ENCODE results near the gene TAF9B. TPM values are rescaled to one million over a fixed set of nuclear protein-coding genes. Genes with fewer than 3 reads are reported as not detected.

Gene TAF9B
- total and polyA plus RNA-seq, 2 donors (not counting 3 experiments of a cell fraction or from before 2014, with no cell fraction given): 16.0 to 25.9 TPM

DNA sequence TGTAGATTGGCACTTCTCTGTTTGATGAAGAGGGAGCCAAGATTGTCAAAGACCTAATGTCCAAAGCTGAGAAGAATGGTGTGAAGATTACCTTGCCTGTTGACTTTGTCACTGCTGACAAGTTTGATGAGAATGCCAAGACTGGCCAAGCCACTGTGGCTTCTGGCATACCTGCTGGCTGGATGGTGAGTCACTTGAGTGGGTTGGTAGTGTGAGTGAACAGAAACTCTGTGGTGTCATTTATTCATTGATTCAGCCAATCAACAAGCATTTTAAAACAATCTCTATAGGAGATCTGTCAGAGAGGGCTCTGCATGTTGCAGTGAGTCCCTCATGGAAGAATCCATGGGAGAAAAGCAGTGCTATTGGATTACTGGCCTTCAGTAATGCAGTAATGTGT lies 16.3 kb downstream of the TAF9B start:
- peaks cover 29% of the 10 kb centered on the region for H3K79me2 ChIP-seq (ENCODE audit: control insufficient read depth, insufficient read depth, low read length)

More for the DNA sequence above, 16.3 kb downstream of the TAF9B start:
- Histone ChIP-seq H3K27ac (ENCODE audit: insufficient read depth, low read depth, low read length) (peak overlapping the region; percentile 61), H3K4me2 (ENCODE audit: insufficient read depth, low read length) (no peak overlapping the region), H3K4me1 (ENCODE audit: control insufficient read depth, extremely low read depth, insufficient read depth, low read length) (peaks cover 7% of the 10 kb centered on the region), H3K4me3 (replicated peaks in 1 of 3; ENCODE audit: insufficient read depth in 1 of 3, low read depth in 1 of 3, low read length in 3 of 3) (no peak overlapping the region), H3K9me3 (replicated peaks; ENCODE audit: control insufficient read depth, insufficient read depth, low read length) (no peaks in the 10 kb centered on the region), H3K9ac (replicated peaks; ENCODE audit: extremely low read depth, insufficient read depth, low read length) (no peak overlapping the region), H3K27me3 (ENCODE audit: control insufficient read depth in 2 of 2, insufficient read depth in 2 of 2, low read length in 2 of 2) (no peaks in the 10 kb centered on the region), H4K20me1 (replicated peaks; ENCODE audit: control insufficient read depth, extremely low read depth, insufficient read depth, low read length) (no peaks in the 10 kb centered on the region), H3K9me1 (replicated peaks; ENCODE audit: control insufficient read depth, extremely low read depth, insufficient read depth, low read length) (no peaks in the 10 kb centered on the region), H3K36me3 (ENCODE audit: control insufficient read depth in 2 of 2, extremely low read depth in 1 of 2, insufficient read depth in 2 of 2, low read length in 2 of 2) (peaks cover 3 to 5% of the 10 kb centered on the region in 2 experiments), H2AFZ (ENCODE audit: low read depth, low read length) (no peak overlapping the region)
- ChIA-PET CTCF (no interaction called here), POLR2A (interaction anchor here (1.0 kb wide), 1 partner anchor 16 kb away, joined by 3 read pairs; the partner anchor contains the start of gene TAF9B)
- no TSS peak for BruUV-seq (replicated peaks)
- no peak for DNase-seq (ENCODE audit: low read depth, low spot score)
- TF ChIP-seq EZH2 (IDR thresholded peaks at IDR 0.05; ENCODE audit: borderline replicate concordance, low read depth, low read length, severe bottlenecking) (no peak), POLR2A (IDR thresholded peaks at IDR 0.05; ENCODE audit: low read depth, low read length) (no peak), FOS (IDR thresholded peaks at IDR 0.05; ENCODE audit: borderline replicate concordance, insufficient read depth, low read length) (no peak), JUN (IDR thresholded peaks at IDR 0.05; ENCODE audit: borderline replicate concordance, insufficient read depth, insufficient read length, low read depth) (no peak), POLR2AphosphoS5 (IDR thresholded peaks at IDR 0.05; ENCODE audit: insufficient read depth, low read depth, low read length) (no peak), MYC (IDR thresholded peaks at IDR 0.05; ENCODE audit: low read depth, low read length) (no peak), GATA2 (IDR thresholded peaks at IDR 0.05; ENCODE audit: insufficient read depth, insufficient read length, low read depth, low read length) (no peak)
- TF ChIP-seq, protein P1, sequence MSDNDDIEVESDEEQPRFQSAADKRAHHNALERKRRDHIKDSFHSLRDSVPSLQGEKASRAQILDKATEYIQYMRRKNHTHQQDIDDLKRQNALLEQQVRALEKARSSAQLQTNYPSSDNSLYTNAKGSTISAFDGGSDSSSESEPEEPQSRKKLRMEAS (IDR thresholded peaks at IDR 0.05; ENCODE audit: insufficient read depth, insufficient read length): no peak
- TF ChIP-seq, protein P2, sequence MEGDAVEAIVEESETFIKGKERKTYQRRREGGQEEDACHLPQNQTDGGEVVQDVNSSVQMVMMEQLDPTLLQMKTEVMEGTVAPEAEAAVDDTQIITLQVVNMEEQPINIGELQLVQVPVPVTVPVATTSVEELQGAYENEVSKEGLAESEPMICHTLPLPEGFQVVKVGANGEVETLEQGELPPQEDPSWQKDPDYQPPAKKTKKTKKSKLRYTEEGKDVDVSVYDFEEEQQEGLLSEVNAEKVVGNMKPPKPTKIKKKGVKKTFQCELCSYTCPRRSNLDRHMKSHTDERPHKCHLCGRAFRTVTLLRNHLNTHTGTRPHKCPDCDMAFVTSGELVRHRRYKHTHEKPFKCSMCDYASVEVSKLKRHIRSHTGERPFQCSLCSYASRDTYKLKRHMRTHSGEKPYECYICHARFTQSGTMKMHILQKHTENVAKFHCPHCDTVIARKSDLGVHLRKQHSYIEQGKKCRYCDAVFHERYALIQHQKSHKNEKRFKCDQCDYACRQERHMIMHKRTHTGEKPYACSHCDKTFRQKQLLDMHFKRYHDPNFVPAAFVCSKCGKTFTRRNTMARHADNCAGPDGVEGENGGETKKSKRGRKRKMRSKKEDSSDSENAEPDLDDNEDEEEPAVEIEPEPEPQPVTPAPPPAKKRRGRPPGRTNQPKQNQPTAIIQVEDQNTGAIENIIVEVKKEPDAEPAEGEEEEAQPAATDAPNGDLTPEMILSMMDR (IDR thresholded peaks at IDR 0.05; ENCODE audit: extremely low read depth in 1 of 2, insufficient read depth in 1 of 2, low read depth in 1 of 2, low read length in 2 of 2): no peak
- dilution Hi-C loops (cut with MboI; ENCODE audit: extremely low pct_ligation_motif_present, low sequenced_read_pairs): no loop called here
- intact Hi-C loops (cut with micrococcal nuclease): no loop called here
- peak; percentile 73 for FAIRE-seq

Data from endothelial cell of umbilical vein (primary cell).